Nephron (organoid): Measurements from ENCODE around the gene ZNF580.

Experiments used
- H3K27ac Mint-ChIP-seq, 3 experiments: 2 replicates each; pipeline ENCODE4 v1.8.0; 2020; ENCODE audit warnings: mixed read lengths in 3 of 3, mild to moderate bottlenecking in 2 of 3, moderate library complexity in 1 of 3
- H3K27me3 Mint-ChIP-seq: 2 replicates; pipeline ENCODE4 v1.8.0; 2021; ENCODE audit warnings: low read depth, mild to moderate bottlenecking, moderate library complexity, mixed read lengths
- H3K36me3 Mint-ChIP-seq: 2 replicates; pipeline ENCODE4 v1.8.0; 2020; ENCODE audit warnings: low read depth, mixed read lengths
- H3K4me1 Mint-ChIP-seq: 2 replicates; pipeline ENCODE4 v1.8.0; 2020; ENCODE audit warnings: mixed read lengths
- H3K4me3 Mint-ChIP-seq, 3 experiments: 2 replicates each; pipeline ENCODE4 v1.8.0; 2020; ENCODE audit warnings: mild to moderate bottlenecking in 3 of 3, mixed read lengths in 3 of 3, moderate library complexity in 2 of 3
- H3K9me3 Mint-ChIP-seq: 2 replicates; pipeline ENCODE4 v1.8.0; 2020; ENCODE audit warnings: mixed read lengths
- CTCF ChIP-seq, 3 experiments: fragments of 200-600 bp; sonication (generic); IDR thresholded peaks; one replicate each; pipeline ENCODE4 v1.5.0; 2021; ENCODE audit warnings: antibody characterized with exemption in 3 of 3; ENCODE audit not compliant: unreplicated experiment in 3 of 3

ZNF580 gene

GRCh38 chr19:55619286-55619685, 21.5 kb upstream of the ZNF580 start:
- Mint-ChIP-seq H3K4me1 (peaks cover 12% of the 10 kb centered on the region), H3K4me3 (no peak overlapping the region), H3K36me3 (peaks cover 32% of the 10 kb centered on the region), H3K27ac (no peak overlapping the region), H3K27me3 (no peaks in the 10 kb centered on the region), H3K9me3 (no peaks in the 10 kb centered on the region)
- no peak for TF ChIP-seq CTCF (IDR thresholded peaks at IDR 0.05; ENCODE audit: unreplicated experiment in 3 of 3)

- H3K4me1 Mint-ChIP-seq = peaks cover 18% of the 10 kb centered on the region
- no peak overlapping the region for H3K27ac Mint-ChIP-seq
- no peaks in the 10 kb centered on the region for H3K27me3 Mint-ChIP-seq
- no peak for TF ChIP-seq CTCF (IDR thresholded peaks at IDR 0.05; ENCODE audit: unreplicated experiment in 3 of 3)
- H3K9me3 Mint-ChIP-seq = no peaks in the 10 kb centered on the region
- peaks cover 29% of the 10 kb centered on the region for H3K36me3 Mint-ChIP-seq
- H3K4me3 Mint-ChIP-seq = no peak overlapping the region
These were observed 20.2 kb upstream of the ZNF580 start for GRCh38 chr19:55620410-55621204.

- Mint-ChIP-seq H3K9me3 (no peaks in the 10 kb centered on the region), H3K4me1 (peaks cover 18% of the 10 kb centered on the region), H3K36me3 (peaks cover 29% of the 10 kb centered on the region), H3K27me3 (no peaks in the 10 kb centered on the region), H3K27ac (no peak overlapping the region), H3K4me3 (no peak overlapping the region)
- no peak for TF ChIP-seq CTCF (IDR thresholded peaks at IDR 0.05; ENCODE audit: unreplicated experiment in 3 of 3)
These were observed 19.6 kb upstream of the ZNF580 start for GRCh38 chr19:55621205-55621672.

- no peak overlapping the region for H3K4me3 Mint-ChIP-seq
- H3K27me3 Mint-ChIP-seq = no peaks in the 10 kb centered on the region
- H3K36me3 Mint-ChIP-seq = peaks cover 27% of the 10 kb centered on the region
- H3K27ac Mint-ChIP-seq = no peak overlapping the region
- no peaks in the 10 kb centered on the region for H3K9me3 Mint-ChIP-seq
- peaks cover 18% of the 10 kb centered on the region for H3K4me1 Mint-ChIP-seq
- no peak for TF ChIP-seq CTCF (IDR thresholded peaks at IDR 0.05; ENCODE audit: unreplicated experiment in 3 of 3)
These were observed 19.1 kb upstream of the ZNF580 start for GRCh38 chr19:55621673-55622231.

GRCh38 chr19:55622242-55622969, 18.4 kb upstream of the ZNF580 start:
- Mint-ChIP-seq H3K9me3 (no peaks in the 10 kb centered on the region), H3K27me3 (no peaks in the 10 kb centered on the region), H3K27ac (no peak overlapping the region), H3K4me1 (peaks cover 18% of the 10 kb centered on the region), H3K36me3 (peaks cover 20% of the 10 kb centered on the region), H3K4me3 (no peak overlapping the region)
- TF ChIP-seq CTCF (IDR thresholded peaks at IDR 0.05; ENCODE audit: unreplicated experiment in 3 of 3) = no peak
